ENCODE data around the gene CNTNAP2.

CNTNAP2 gene

DNA sequence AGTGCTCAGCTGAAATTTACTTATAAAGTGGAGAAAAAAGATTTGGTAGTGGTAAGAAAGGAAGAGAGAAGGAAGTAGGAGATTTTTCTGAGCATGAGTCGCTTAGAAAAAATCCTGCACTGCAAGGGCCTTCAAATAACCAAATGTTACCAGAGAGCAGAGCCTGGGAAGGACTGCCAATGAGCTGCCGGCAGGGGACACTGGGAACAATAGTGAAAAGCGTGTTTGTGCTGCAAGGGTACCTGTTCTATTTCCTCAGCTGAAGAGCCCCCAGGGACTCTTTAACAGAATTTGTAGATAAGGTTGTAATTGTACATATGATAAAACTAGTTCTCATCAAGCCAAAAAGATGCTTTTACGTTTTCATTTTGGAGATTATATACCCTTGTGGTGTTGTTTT, 1777.7 kb downstream of the CNTNAP2 start:
- DNase-seq (ENCODE audit: low read depth in 1 of 2, low spot score in 1 of 2) = no peak

DNA sequence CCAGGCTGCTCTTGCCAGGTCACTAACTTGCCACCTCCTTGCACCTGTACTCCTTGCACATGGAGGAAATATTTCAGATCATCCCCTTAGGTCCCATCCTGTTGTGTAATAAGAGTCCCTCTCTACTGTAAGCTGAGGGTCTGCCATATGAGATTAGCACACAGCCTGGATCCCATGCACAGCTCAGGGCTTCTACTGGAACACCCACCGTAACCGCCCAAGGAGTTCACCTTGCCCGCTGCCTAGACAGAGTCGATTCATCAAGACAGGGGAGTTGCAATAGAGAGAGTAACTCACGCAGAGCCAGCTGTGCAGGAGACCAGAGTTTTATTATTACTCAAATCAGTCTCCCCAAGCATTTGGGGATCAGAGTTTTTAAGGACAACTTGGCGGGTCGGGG, 1779.5 kb downstream of the CNTNAP2 start:
- no peak for DNase-seq (ENCODE audit: low read depth in 1 of 2, low spot score in 1 of 2)

DNA sequence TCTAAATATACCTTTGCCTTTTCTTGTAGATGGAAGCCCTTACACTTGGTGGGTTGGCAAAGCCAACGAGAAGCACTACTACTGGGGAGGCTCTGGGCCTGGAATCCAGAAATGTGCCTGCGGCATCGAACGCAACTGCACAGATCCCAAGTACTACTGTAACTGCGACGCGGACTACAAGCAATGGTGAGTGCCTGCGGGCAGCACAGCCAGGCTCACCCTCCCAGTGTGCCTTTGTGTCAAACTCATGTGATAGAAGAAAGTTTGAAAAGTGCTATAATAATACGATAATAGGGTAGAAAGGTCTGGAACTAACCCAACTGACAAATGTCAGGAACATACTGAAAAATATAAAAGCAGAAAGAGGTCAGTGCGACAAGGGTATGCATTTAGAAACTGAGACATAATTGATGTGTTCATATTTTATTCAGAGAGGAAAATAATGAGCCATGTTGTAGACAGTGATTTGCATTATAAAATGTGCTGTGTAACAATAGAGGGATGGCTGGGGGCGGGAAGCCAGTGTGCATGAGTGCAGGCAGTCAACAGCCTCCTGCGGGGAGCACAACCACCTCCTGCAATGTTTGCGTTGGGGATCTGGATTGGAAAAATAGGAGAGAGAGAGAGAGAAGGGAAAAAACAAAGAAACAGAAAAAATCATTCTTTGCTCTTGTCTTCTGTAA, 1787.1 kb downstream of the CNTNAP2 start:
- DNase-seq (ENCODE audit: low read depth in 1 of 2, low spot score in 1 of 2) = no peak

DNA sequence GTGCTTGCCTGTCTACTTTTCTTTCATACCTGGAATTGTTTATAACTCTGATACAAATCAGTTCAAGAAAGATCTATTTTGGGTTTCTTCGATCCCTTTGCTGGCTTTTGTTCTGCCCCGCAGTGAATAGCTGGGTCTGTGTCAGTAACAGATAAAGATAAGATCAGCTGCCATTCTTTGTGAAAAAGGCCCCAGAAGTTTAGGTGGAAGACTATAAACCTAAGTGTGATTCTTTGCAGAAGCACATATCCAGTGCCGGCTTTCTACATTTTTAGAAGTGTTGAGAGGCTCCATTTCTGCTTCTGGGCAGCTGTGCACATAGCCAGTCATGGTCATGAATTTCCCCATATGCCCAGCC, 1787.6 kb downstream of the CNTNAP2 start:
- DNase-seq (ENCODE audit: low read depth in 1 of 2, low spot score in 1 of 2) = no peak

DNA sequence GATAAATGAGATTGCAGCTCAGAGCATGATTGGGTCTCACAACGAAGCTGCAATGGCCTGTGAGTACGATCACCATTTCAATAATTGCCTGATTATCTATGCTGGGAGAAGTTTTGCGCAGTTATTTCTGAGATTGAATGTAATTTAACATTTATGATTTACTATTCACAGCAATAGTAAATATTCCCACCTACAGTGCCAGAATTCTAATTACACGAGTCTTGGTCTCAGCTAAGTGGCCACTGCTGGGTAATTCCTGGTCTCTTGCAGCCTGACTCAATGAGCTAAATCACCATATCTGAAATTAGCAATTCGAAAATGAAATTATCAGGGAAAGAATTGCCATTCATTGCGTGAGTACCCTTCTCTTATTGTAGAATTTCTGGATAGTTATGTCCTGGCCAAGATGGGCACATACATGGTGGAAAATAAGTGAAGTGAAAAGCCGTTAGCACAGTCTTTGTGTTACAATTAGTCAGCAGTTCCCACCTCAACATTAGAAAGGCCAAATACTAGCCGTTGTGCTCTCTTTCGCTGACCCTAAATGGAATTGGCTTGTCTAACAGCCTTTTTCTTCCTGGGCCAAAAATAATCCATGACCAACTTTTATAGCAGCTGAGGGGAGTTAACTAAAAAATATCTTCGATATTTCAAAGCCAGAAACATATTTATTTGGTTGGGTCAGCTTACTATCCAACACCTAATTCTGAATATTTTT, 1793.0 kb downstream of the CNTNAP2 start:
- no peak for DNase-seq (ENCODE audit: low read depth in 1 of 2, low spot score in 1 of 2)

DNA sequence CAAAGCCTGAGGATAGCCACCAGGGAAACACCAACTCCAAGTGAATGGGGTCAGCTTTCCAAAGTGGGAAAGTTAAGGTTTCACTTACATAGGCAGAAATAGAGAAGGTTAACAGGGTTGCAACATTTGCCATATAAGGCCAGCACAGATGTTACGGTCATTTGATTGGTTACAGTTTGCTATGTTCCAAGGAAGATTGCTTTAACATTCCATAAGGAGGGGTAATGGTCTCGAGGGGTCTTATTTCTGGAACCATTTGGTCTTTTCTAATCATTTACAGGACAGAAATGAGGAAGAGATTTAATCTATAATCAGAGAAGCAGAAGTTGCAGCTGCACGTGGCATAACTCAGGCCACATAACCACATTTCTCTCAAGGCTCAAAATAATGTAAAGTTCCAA, 1794.6 kb downstream of the CNTNAP2 start:
- no peak for DNase-seq (ENCODE audit: low read depth in 1 of 2, low spot score in 1 of 2)

DNA sequence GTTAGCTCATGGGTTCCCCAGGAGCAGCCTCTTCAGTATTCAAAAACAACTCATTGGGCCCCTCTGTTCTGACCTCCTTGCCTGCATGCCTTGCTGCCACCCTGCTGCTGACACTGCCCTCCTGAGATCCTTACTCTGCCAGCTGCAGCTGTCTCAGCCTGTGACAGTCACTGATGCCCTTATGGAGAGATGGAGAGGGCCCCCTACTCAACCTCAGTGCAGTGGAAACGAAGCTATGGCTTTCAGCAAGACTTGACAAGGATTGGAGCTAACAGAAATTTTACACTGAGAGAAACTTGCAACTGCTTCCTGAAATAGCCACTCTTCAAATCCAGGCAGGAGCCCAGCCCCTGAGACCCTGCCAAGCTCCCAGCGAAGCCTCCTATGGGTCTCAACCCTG, 1795.7 kb downstream of the CNTNAP2 start:
- DNase-seq (ENCODE audit: low read depth in 1 of 2, low spot score in 1 of 2) = no peak

DNA sequence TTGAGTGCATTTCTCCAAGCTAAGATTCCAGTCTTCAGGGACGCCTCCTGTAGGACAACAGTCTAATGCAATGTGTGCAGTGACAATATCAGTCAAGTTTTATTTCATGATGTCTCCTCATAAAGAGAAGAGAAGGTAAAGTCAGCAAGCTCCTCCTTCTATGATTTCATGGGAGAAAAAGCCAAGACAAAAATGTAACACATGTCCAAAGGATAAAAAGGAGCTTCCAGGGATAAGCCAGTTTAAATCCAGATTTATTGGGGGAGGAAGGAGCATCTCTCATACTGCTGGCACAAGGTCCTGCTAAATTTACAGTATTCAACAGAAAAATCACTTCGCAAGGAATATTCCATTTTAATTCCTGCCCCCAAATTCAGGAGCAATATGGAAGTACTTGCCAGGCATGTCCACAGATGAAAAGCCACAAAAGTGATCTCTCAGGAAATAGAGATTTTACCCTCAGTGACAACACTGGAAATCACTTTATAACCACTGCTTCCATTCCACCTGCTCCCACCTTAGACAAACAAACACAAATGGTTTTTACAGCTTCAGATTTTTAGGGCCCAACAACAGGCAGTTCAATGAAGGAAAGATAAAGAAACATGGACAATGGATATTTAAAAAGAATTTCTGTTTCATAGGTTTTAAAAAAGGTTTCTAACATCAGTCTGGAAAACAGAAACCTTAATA, 1796.5 kb downstream of the CNTNAP2 start:
- no peak for DNase-seq (ENCODE audit: low read depth in 1 of 2, low spot score in 1 of 2)

DNA sequence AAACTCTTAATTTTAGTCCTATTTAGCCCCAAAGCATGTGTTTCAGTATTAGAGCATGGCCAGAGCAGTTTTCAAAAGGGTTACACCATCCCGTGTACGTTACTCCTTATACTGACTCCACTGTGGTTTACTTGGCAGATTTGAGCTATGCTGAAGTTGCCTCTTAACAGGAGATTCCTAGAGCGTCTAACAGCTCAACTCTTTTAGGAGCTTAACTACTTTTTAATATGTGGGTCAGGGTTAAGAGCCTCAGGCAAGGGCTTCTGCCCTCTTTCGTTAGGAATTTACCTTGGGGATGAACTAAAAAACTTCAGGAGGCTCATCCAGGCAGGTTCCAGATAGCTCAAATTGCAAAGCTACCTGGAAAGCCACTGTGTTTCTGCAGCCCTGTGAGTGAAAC, 1799.2 kb downstream of the CNTNAP2 start:
- no peak for DNase-seq (ENCODE audit: low read depth in 1 of 2, low spot score in 1 of 2)

DNA sequence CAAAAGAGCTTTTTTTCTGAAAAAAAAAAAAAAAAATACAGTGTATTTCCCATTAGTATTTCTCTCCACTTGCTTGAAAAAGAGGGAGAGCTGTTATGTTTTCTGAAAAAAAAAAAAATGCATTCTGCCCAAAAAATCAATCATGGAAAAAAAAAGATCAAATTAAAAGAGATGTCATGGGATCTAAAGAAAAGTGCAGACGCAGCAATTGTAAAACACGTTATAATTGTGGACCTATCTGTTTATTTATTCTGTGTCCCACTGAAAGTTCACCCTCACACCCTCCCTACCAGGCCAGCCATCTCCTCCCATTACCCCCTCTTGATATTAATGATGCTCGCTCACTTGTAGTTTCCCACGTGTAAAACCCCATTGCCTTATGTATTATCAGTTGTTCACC, 1800.0 kb downstream of the CNTNAP2 start:
- DNase-seq (ENCODE audit: low read depth in 1 of 2, low spot score in 1 of 2) = no peak

DNA sequence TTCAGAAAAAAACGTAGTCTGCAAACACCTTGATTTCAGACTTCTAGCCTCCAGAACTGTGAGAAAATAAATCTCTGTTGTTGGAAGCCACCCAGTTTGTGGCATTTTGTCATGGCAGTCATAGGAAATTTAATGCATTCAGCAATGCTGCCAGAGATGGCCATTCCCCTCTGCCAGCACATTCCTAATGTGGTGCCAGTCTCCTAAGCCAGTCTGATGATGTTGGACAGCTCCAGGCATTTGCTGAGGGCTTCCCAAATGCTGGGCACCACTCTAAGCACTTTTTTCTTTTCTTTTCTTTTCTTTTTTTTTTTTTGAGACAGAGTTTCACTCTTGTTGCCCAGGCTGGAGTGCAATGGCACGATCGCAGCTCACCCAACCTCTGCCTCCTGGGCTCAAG, 1807.2 kb downstream of the CNTNAP2 start:
- no peak for DNase-seq (ENCODE audit: low read depth in 1 of 2, low spot score in 1 of 2)

DNA sequence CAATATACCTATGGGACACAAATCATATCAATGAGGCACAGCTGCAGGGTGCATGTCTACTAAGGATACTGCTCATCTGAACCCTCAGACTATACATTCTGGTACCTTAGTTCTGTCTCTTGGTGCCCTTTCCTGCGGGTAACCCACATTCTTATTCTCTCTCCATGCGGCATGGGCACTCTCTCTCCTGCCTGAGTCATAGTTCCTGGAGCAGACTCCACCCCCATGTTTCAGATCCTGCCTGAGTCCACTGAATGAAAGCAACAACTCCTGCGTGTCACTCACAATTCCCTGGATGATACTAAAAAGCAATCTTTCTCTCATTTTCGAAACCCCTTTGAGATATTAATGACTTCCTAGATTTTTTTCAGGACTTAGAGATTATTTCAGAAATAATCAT, 1820.8 kb downstream of the CNTNAP2 start:
- no peak for DNase-seq (ENCODE audit: low read depth in 1 of 2, low spot score in 1 of 2)

DNA sequence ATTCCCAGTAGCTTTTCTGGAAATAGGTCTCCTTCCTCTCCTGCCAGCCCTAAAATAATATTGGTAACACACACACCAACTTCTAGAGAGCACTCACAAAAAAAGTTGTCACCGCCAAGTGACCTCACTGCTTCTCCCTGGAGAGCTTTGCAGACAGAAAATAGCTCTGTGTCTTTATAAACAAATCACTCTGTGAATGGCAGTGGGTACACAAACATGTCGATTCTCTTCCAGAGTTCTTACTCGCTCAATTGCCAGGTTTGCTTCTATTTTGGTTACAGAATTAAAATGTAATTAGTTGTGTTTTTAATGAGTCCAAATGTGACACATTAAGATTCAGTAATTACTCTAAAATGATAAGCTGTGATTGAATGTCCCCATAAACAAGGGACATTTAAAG, 1824.8 kb downstream of the CNTNAP2 start:
- no peak for DNase-seq (ENCODE audit: low read depth in 1 of 2, low spot score in 1 of 2)

DNA sequence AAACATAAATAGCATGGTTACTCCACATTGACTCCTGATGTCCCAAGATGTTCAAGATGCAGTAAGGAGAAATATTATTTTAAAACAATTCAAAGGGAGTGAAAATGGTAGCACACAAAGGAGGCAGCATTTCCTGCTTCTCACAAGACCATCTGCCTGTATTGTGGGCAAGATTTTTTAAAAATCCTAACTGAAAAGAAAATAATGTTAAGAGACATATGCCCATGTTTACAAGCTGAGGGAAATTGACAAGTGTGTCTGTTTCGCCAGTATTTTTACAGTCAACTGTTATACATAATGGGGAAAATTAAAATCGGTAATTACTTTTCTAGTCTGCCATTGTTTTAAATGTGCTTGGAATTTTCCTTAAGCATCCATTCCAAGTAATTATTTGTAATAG, 1827.7 kb downstream of the CNTNAP2 start:
- no peak for DNase-seq (ENCODE audit: low read depth in 1 of 2, low spot score in 1 of 2)

DNA sequence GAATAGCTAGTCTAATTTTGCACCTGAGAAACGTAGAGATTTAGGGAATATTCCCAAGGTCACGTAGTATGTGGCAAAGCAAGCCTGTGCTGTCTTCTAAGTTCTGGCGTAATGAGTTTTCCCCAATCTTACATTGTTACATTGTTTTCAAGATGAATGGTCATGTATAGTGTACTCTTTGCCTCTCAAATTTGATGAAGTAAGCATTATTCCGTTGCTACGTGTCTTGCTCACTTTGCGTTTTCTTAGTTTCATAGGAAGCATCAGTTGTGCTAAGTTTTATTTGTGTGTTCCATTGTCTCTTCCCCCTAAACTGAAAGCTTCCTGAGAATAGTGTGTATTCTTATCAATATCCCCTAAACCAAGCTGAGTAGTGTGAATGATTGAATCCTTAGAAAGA, 1836.3 kb downstream of the CNTNAP2 start:
- no peak for DNase-seq (ENCODE audit: low read depth in 1 of 2, low spot score in 1 of 2)

DNA sequence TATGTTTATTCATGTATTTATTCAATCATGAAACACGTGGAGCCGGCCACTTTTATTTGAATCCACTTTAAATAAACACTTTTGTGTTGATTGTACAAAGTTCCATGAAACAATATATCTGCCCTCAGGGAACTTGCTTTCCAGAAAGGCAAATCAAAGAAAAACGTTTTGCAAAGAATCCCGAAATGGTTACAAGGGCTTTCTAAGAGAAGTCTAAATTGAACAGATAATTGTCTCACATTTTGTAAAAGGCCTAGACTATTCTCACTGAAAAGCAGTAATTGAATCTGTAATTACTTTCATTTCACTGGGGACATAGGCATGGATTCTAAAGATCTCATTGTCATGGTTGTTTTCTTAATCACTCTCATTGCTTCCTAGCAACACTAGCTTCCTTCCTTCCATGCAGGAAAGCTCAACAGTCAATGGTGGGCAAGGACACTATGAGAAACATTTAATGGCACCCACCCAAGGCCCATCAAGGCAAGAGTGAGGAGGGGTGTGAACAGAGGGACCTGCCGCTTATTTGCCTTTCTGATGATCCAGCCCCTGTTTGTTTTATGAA, 1851.5 kb downstream of the CNTNAP2 start:
- no peak for DNase-seq (ENCODE audit: low read depth in 1 of 2, low spot score in 1 of 2)

DNA sequence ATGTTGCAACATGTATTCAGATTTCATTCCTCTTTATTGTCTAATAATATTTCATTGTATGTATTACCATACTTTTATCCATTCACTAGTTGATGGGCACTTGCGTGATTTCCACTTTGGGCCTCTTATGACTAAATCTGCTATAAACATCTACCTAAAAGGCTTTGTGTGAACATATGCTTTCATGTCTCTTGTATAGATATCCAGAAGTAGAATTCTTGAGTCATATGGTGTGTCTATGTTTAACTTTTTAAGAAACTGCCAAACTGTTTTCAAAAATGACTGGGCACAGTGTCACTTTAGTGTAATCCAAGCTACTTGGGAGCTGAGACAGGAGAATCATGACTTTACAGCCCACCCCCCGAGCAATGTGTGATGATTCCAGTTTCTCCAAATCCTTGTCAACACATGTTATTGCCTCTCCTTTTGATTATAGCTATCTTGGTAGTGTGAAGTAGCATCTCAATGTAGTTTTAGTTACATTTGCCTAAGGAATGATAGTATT, 1855.1 kb downstream of the CNTNAP2 start:
- no peak for DNase-seq (ENCODE audit: low read depth in 1 of 2, low spot score in 1 of 2)

DNA sequence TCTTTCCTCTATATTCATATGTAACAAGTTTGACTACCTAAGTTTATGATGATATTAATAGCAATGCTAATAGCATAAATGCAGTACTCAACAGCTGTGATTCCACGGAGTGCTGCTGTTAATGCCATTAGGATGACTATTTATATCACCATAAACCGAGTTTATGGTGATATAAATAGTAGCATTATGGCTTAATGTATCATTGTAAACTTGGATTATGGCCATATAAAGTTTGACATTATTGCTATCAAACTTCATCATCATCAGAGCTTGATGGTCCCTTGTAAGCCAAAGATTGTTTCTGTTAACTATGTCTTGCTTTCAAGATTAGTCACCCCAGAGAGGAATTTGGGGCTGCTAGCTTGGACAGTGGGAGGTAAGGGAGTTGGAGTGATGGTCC, 1861.6 kb downstream of the CNTNAP2 start:
- DNase-seq (ENCODE audit: low read depth in 1 of 2, low spot score in 1 of 2) = no peak

DNA sequence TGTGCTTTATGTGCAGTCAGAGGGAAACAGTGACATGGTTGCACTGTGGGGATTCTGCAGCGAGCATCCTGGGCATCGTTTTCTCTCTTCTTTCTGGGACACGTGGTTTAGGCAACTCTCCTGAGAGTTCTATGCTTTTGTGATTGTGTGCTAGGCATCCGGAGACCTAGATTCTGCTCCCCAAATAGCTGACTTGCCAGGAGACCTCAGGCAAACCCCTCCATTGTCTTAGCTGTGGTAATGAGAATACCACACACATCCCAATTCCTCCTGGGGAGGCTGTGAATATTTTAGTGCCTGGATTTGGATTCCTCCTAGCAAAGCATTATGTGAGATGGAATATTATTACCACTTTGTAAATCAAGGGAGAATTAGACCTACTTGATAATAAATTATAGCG, 1862.0 kb downstream of the CNTNAP2 start:
- no peak for DNase-seq (ENCODE audit: low read depth in 1 of 2, low spot score in 1 of 2)

DNA sequence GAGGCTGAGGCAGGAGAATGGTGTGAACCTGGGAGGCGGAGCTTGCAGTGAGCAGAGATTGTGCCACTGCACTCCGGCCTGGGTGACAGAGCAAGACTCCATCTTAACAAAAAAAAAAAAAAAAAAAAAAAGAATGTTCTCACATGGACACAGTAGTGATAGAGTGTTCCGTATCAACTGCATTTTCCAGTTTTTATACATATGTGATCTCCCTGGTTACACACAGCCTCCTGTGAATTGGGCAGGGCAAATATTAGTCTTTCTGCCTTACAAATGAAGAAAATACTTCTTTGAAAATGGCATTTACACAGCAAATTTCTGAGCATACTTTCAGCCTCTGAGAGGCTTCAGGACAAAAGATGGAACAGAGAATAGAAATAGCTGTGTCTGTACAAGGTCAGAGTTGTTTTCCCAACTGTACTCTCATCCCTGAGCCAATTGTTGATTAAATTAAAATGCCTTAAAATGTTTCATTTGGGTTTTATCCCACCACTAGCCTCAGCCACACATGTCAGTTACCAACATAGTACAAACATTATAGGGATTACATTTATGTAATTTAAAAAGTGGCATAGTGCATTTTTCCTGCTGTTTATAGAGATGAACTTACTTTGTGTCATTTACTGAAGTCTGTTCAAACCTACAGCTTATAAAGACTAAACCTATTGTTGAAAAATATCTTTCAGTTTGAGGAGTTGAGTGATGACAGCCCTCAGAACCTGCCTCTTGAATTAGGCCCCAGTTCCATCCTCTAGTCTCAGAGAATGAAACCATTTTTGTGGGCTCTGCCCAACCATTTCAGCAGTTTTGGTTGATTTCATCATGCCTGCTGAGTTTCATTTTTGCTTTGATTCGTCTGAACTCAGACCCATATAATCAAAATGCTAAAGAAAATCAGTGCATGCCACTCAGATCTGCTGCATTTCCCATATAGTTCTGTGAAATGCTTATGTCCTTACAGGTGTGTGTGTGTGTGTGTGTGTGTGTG, 1864.5 kb downstream of the CNTNAP2 start:
- DNase-seq (ENCODE audit: low read depth in 1 of 2, low spot score in 1 of 2) = no peak

DNA sequence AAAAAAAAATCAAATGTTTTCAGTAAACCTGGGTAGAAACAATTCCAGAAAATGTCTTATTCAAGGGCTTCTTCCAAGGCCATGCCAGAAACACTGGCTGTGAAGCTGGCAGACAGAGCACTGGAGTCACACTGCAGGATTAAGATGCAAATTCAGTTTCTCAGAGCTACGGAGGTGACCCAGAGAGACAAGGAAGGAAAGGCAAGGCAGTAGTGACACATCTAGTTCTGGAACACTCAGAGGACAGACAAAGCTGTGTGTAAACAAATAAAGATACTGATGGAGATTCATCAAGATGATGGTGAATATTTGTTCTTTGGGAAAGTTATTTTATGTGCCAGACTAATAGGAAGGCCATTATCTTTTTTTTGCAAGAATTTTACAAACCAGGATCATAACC, 1865.7 kb downstream of the CNTNAP2 start:
- no peak for DNase-seq (ENCODE audit: low read depth in 1 of 2, low spot score in 1 of 2)

Measured in stimulated activated CD4-positive, alpha-beta T cell treated with anti-CD3 and anti-CD28 coated beads, Interleukin-15, amount 100 ng/mL, for 1 hour (primary cell).